Progenitor cell of endocrine pancreas (in vitro differentiated cells): ENCODE data around the gene HTATIP2. TPM values are rescaled to one million over a fixed set of nuclear protein-coding genes. Genes with fewer than 3 reads are reported as not detected.
"Not testable (repeated sequence)": the region's sequence is repeated elsewhere in the genome, so short reads cannot be mapped to it uniquely, and the experiment has no call there.

Source experiments
- DNase-seq: peaks from one replicate; pipeline ENCODE4 v3.0.0; 2021; ENCODE audit warnings: low spot score; ENCODE audit not compliant: unreplicated experiment
- H3K27ac Mint-ChIP-seq: 2 replicates; pipeline ENCODE4 v1.8.0; 2021; ENCODE audit warnings: mild to moderate bottlenecking, moderate library complexity, mixed read lengths
- H3K27me3 Mint-ChIP-seq: 2 replicates; pipeline ENCODE4 v1.8.0; 2021; ENCODE audit warnings: mixed read lengths
- H3K36me3 Mint-ChIP-seq: 2 replicates; pipeline ENCODE4 v1.8.0; 2022; ENCODE audit warnings: mixed read lengths; ENCODE audit not compliant: insufficient read depth
- H3K4me1 Mint-ChIP-seq: 2 replicates; pipeline ENCODE4 v1.8.0; 2021; ENCODE audit warnings: low read depth, mixed read lengths
- H3K4me3 Mint-ChIP-seq: 2 replicates; pipeline ENCODE4 v1.8.0; 2021; ENCODE audit warnings: low read depth, mild to moderate bottlenecking, moderate library complexity, mixed read lengths
- H3K9me3 Mint-ChIP-seq: 2 replicates; pipeline ENCODE4 v1.8.0; 2021; ENCODE audit warnings: low read depth, mixed read lengths
- CTCF ChIP-seq: fragments of 200-600 bp; sonication (generic); IDR thresholded peaks from one replicate; pipeline ENCODE4 v1.5.0; 2021; ENCODE audit warnings: antibody characterized with exemption, mild to moderate bottlenecking; ENCODE audit not compliant: unreplicated experiment
- total RNA-seq: library from RNA; stranded (reverse); gene quantifications from 2 replicates; pipeline ENCODE4 v1.2.1, GENCODE V29; 2021

Gene HTATIP2
- total RNA-seq, 1 donor from 2014 or later, result 21.4 TPM

DNA sequence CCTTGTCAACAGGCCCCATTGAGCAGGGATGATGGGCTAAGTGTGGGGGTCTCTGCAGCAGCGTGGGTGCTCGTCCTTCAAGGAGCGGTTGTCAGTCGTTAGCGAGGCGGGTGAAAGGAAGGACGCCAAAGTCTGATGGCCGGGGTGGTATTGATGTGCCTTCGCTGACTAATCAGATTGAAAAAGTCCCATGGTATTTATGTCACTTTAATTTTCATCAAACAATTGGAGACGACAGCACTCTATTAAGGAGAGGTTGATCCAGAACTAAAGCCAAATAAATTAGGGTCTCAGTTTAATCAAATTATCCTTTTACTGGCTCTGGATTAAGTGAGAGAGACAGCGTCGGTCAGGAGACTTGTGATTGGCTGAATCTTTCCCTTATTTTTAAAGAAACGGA is 9.6 kb downstream of the HTATIP2 start:
- no peak for DNase-seq
- Mint-ChIP-seq H3K4me3 (no peak overlapping the region), H3K27ac (no peak overlapping the region), H3K27me3 (no peaks in the 10 kb centered on the region), H3K4me1 (peaks cover 15% of the 10 kb centered on the region), H3K9me3 (no peaks in the 10 kb centered on the region), H3K36me3 (no peaks in the 10 kb centered on the region)
- no peak for TF ChIP-seq CTCF

DNA sequence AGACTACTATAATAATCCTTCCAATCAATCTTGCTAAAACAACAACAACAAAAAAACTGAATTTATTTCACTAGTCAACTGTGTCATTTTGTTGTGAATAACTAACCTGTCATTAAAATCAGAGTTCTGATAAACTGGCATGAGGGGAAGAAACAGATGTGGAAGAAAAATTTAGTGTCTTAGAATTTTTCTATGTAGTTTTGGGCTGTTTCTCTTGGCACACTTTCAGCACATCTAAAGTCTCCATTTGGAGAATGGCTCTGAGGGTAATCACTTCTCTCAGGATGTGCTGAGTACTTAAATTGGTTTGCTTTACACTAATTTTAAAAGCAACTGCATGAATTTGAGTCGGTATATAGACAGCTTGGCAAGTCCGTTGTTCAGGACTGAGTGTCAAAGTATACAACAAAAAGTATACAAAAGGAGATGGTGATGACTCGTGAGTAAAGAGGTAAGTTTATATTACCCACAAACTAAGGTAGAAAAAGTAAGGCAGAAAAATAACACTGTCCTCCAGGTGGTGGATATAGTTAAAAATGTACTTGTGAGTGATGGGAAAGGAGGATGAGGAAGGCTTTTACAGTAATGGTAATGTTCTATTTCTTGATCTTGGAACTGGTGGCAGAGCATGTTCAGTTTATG is 10.2 kb downstream of the HTATIP2 start:
- DNase-seq, result no peak
- Mint-ChIP-seq H3K36me3 (no peaks in the 10 kb centered on the region), H3K4me1 (peaks cover 12% of the 10 kb centered on the region), H3K27ac (no peak overlapping the region), H3K27me3 (no peaks in the 10 kb centered on the region), H3K9me3 (no peaks in the 10 kb centered on the region), H3K4me3 (no peak overlapping the region)
- TF ChIP-seq CTCF, result no peak

GRCh38 chr11:20374741-20375300 is 11.3 kb downstream of the HTATIP2 start:
- H3K27ac Mint-ChIP-seq, result no peak overlapping the region
- no peaks in the 10 kb centered on the region for H3K27me3 Mint-ChIP-seq
- TF ChIP-seq CTCF, result no peak
- peaks cover 9% of the 10 kb centered on the region for H3K4me1 Mint-ChIP-seq
- peaks cover 2% of the 10 kb centered on the region for H3K36me3 Mint-ChIP-seq
- DNase-seq, result no peak
- no peaks in the 10 kb centered on the region for H3K9me3 Mint-ChIP-seq
- H3K4me3 Mint-ChIP-seq, result no peak overlapping the region

DNA sequence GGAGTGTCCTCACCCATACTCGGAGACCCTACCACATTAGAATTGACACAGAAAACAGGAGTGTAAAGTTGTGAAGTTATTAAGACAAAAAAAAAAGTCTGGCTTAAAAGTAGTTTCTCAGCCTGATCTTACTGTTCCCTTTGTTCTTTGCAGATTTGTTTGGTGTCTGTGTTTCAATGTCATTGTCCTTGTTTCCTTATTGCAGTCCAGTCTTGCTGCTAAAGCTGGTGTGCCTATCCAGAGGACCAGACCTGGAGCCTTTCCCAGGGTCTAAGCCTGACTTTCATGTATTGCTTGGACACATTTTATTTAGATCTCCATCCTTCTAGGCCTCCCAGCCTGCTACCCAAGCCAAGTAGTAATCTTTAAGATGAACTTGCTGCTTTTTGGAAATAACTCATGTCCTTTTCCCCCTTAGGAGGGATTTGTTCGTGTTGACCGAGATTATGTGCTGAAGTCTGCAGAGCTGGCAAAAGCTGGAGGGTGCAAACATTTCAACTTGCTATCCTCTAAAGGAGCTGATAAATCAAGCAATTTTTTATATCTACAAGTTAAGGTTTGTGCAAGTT is 12.7 kb downstream of the HTATIP2 start:
- peaks cover 2% of the 10 kb centered on the region for H3K36me3 Mint-ChIP-seq
- H3K27ac Mint-ChIP-seq, result no peak overlapping the region

GRCh38 chr11:20385996-20386395 is 22.5 kb downstream of the HTATIP2 start:
- DNase-seq, H3K9me3 Mint-ChIP-seq, H3K36me3 Mint-ChIP-seq, H3K27me3 Mint-ChIP-seq, H3K4me1 Mint-ChIP-seq, H3K27ac Mint-ChIP-seq: not testable (repeated sequence)
- H3K4me3 Mint-ChIP-seq, result peak overlapping the region; percentile 98

More for the DNA sequence above, 12.7 kb downstream of the HTATIP2 start:
- no peak for TF ChIP-seq CTCF
- Mint-ChIP-seq H3K9me3 (no peaks in the 10 kb centered on the region), H3K4me3 (no peak overlapping the region), H3K27me3 (no peaks in the 10 kb centered on the region), H3K4me1 (peaks cover 9% of the 10 kb centered on the region)
- DNase-seq, result no peak
